GM19043 (cell line): ENCODE data around the gene OSTF1.

Experiments
- ATAC-seq: cut with Tn5 transposase; IDR thresholded peaks from one replicate; pipeline ENCODE4 v1.9.1; 2021; ENCODE audit warnings: low read depth; ENCODE audit not compliant: unreplicated experiment

The OSTF1 gene, protein sequence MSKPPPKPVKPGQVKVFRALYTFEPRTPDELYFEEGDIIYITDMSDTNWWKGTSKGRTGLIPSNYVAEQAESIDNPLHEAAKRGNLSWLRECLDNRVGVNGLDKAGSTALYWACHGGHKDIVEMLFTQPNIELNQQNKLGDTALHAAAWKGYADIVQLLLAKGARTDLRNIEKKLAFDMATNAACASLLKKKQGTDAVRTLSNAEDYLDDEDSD

DNA sequence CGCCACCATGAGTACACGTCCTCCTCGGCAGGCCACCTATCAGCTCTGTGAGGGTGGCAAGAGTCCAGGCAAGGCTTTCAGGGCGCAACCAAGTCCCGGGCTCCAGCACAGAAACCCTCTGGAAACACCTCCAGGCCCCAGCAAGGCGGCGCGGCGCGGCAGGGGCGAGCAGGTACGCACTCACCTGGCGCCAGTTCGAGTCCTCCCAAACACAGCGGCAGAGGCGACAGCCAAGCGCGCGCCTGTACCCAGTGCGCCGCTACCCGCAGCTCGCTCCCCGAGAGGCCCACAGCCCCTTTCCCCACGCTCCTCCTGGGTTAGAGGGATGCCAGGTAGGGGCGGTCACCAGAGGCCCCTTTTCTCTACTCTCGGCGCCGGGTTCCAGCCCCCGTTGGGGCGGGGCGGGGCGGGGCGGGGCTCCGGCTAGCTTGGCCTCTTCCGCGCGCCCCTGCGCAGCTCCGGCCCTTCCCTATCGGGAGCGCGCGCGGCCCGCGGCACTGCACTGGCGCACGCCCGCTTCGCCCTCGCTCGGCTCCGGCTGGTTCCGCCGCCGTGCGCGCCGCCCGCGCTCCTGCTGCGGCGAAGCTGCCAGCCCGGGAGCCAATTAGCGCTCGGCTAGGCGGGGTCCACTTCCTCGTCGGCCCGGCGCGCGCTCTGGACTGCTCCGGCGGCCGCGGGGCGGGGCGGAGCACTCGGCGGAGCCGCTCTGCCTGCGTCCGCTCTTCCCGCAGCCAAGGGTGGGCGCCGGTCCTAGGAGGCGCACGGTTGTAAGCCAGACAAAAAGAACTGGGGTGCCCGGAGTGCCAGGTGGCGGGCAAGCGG lies at the start of gene OSTF1, which contains the start of gene NMRK1:
Gene OSTF1 (plus strand): TSS at position 691 of the 822 bp plus-strand sequence. CDS start 179 bp downstream, outside the sequence.
Gene NMRK1 (minus strand): TSS at position 332 of the 822 bp plus-strand sequence. CDS start 5,040 bp downstream, outside the sequence.
- ATAC-seq: peak; percentile 88

DNA sequence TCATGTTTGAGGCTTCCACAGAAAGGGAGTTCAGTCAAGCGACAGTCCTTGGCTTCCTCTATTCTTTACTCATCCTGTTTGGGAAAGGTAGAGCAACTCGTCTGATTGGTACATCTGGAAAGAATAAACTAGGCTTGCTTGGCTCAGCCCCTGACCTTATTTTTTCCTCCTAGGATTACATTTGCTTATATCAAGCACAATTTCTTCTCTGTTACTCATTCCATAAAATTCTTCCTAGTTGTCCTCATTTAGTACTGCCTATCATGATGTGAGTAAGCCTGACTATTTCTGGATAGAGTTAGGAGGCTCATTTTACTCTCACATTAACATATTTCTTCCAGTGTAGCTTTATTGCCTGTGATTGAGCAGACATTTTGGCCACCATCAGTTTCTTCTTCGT lies 49.3 kb upstream of the OSTF1 start:
- no peak for ATAC-seq

DNA sequence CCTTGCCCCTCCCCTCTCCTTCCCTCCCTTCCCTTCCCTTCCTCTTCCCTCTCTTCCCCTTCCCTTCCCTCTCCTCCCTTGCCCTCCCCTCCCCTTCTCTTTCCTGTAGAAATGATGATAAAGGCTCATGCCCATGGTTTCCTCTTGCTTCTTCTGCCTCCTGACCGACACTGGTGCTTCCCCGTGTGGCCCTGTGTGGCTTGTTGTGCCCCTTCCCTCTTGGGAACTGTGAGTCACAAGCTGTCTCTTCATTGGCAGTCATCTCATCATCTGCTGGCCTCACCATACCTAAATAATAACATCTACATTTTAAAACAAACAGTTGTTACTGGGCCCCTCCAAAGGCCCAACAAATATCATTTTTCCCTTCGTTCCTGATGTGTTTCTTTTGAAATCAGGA lies 48.5 kb upstream of the OSTF1 start:
- no peak for ATAC-seq

DNA sequence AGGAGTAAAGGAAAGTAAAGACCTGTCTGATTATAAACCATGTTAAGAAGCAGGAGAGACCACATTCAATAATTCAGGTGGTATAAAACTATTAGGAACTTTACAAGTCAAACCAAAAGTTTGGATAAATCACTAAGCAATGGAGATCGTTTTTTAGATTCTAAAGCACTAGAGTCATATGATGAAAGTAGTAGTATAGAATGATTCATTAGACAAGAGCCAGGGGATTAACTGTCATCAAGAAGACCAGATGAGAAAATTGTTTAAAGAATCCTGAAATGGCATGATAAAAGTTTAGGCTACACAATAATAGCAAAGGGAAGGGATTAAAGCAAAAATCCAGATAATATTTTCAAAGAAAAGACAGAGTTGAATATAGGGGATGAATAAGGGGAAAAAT lies 47.3 kb upstream of the OSTF1 start:
- ATAC-seq: no peak

DNA sequence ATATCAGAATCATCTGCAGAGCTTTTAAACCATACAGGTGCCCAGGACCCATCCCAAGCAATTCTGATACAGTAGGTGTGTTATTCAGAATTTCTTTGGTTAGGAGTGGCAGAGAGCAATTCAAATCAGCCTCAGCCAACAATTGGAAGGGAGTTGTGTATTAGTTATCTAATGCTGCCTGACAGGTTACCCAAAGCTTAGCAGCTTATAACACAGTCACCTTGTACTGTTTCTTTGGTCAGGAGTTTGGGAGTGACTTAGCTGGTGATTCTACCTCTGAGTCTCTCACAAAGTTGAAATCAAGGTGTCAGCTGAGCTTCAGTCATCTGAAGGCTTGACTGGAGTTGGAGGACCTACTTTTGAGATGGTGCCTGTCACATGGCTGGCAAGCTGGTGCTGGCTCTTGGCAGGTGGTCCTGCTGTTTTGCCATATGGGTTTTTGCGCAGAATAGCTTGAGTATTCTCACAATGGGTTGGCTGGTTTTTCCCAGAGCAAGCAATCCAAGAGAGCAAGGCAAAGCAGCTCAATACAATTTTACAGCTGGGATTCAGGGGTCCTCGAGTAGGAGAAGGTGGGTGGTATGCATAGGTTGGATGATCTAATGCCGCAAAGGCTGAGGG lies 41.5 kb upstream of the OSTF1 start:
- ATAC-seq: no peak

DNA sequence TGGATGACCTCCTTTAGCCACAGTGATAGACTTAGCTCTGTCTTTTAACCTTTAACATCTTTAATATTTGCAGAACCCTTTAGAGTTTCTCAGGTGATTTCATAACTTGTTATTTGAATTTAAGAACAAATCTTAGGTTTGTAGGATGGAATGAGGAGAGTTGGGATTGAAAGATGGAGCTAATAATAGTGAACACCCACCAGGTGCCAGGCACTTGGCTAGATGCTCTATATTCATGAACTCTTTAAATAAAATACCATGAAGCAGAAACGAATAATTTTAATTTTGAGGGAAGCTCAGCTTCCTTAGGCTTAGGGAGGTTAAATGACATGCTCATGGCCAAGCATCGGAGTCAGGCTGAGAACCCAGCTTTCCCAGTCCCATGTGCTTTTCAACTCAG lies 40.8 kb upstream of the OSTF1 start:
- no peak for ATAC-seq

DNA sequence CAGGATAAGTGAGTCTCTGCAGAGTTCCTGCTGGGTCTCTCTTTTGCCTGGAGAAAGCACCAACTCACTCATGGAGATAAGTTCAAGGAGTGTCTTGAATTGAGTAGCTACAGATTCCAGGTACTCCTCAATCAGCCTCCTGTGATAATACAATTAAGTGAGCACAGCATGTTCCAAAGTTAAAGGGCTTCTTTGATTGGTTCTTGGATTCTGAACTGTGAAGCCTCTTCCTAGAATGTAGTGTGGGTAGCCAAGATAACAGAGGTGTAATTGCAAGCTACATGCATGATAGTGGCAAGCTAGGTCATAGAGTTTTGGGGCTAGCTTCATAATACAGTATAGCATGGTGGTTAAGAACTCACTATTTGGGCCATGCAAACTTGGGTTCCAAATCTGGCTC lies 37.0 kb upstream of the OSTF1 start:
- ATAC-seq: no peak

DNA sequence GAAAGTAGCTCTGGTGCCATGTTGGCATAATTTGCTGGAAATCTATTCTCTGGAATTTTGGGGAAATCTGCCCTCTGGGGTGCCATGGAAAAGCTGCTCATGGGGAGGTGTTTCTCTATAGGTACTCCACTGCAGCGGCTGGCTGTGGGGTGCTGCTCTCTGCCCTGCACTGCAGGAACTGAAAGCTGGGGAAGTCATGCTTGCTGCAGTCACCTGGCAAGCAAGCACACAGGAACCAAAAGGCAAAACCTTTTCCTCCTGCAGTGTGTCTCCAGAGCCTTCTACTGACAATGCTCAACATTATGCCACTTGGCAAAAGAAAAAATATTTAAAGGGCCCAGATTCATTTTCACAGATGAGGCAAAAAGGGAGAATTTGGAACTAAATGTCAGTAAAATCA lies 34.4 kb upstream of the OSTF1 start:
- peak; percentile 99 for ATAC-seq

DNA sequence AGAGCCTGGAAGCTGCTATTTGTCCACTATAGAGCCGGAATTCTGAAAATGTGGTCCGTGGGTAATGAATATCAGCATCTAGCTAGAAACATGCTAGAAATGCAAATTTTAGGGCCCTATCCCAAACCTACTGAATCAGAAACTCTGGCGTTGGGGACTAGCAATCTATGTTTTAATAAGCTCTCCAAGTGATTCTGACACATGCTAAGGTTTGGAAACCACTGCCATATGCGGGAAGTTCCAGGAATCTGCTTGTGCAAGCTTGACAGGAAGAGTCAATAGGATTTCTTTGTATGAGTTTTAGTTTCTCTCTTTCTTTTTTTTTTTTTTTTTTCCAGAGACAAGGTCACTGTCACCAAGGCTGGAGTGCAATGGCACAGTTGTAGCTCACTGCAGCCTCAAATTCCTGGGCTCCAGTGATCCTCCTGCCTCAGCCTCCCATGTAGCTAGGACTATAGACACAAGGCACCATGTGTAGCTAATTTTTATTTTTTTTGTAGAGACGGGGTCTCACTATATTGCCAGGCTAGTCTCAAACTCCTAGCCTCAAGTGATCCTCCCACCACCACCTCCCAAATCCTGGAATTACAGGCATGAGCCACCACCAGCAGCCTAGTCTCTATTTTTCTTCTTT lies 33.8 kb upstream of the OSTF1 start:
- ATAC-seq: no peak

DNA sequence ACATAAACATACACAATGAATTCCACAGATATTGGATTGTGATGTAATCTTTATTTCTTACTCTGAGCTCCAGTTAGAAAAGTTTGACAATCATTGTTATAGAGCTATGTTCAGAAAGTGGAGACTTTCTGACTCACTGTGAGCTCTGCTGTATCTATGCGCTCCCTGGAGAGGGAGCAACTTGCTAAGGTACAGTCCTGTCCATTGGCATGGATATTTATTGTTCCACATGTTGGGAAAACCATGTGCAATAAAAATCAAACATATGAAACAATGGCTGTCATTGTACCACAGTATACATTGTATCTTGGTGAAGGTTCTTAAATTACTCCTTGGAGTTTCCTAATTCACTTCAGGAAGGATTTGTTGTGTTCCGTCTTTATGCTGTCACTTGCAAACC lies 27.1 kb upstream of the OSTF1 start:
- no peak for ATAC-seq

DNA sequence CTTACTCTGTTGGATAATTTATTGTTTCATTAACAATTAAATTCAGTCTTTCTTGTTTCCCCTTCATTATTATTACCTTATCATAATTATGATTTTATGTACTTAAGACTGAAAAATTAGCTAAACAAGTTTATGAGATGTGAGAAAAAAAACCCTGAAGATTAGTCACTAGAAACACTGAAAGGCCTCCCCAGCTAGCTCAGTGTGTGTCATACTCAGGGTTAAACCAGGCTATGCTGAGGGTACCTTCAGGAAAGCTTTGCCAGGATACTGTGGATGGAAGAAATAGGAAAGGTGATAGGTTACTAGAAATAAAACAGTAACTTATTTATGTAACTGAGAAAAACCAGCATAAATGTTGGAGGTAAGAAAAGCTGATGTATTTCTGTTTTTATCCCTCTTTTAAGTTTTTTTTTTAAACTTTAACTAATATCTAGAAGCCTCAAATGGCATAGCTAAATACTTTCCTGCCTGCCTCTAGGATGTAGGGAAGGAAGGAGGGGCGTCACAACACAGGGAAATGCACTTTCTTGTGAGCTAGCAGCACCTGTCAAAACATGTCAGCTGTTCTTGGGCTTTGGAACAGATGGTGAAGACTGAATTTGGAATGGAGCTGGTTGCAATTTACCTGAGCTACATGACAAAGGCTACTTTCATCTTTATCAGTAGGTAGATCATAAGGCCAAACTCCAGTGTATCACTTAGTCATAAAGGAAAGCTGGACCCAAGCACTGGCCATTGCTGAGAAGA lies 24.6 kb upstream of the OSTF1 start:
- no peak for ATAC-seq

DNA sequence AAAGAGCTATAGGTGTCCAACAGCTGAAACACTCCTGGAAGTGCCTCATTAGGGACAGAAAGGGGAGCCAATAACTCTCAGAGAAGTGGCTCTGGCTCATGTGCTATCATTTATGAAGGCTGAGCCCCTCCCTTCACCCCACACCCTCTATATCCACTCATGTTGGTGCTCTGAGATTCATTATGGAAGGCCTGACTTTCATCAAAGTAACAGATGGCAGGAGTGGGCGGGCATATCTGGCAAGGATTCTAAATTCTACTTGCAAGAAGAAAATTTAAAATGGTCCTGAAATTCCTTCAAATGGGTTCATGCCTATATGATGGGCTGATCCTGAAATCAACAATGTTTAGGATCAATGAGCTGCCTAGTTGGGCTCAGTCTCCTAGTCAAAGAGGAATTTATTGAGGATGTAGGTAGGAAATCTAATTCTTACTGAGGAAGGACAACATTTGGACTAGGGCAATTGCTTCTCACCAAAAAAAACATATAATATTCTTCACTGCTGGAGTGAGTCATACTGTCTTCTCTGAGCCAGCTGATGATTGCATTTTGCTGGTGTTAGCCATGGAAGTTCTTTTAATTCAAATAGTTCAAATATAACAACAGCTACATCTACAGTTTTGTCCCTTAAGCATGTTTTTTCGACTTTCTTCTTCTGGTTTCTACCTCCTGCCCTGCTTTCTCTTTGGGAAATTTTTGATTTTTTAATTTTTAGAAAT lies 23.8 kb upstream of the OSTF1 start:
- ATAC-seq: no peak

DNA sequence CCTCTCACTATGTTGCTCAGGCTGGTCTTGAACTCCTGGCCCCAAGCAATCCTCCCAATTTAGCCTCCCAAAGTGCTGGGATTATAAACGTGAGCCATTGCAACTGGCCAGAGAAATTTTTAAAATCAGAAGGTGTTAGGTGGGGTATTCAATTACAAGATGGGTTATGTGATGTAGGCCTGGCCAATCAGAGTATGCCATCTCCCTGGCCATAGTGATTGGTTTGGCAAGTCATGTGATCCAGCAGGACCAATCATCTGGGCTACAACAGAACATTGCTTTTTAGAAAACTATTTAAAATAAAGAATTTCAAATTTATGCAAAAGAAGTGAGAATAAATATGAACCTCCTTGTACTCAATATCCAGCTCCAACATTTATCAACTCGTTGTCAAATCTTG lies 22.8 kb upstream of the OSTF1 start:
- no peak for ATAC-seq

DNA sequence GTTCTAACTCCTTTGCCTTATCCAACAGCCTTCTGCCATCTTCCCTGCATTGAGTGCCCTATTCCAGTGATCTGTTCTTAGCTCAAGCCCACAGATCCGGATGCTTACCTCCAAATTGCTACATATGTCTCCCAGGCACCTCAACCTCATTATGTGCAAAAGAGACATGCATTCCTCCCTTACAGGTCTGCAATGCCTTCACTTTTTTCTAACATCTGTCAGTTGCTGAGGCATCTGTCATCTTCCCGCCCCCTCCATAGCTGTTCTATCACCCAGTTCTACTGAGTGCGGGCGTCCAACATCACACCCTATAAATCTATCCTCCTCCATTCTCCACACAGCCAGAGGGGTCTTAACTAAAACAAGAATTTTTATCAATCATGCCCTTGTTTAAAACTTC lies 20.4 kb upstream of the OSTF1 start:
- no peak for ATAC-seq

DNA sequence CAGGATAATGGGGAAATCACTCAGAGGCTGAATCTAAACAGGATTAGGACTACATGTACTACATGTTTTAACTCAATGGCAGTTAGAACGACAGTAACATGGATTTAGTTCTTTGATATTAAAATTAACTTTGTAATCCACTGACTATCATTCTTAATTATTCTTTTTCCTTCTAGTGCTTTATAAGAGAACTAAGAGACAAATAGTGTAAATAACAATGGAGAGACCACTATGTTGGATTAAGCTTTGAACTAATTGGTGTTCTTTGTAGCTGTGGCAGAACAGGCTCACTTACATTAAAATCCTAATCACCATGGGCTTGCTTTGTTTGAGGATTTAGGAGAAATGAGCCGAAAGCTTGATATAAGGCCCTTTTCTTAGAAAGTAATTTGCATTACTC lies 19.1 kb upstream of the OSTF1 start:
- ATAC-seq: no peak

DNA sequence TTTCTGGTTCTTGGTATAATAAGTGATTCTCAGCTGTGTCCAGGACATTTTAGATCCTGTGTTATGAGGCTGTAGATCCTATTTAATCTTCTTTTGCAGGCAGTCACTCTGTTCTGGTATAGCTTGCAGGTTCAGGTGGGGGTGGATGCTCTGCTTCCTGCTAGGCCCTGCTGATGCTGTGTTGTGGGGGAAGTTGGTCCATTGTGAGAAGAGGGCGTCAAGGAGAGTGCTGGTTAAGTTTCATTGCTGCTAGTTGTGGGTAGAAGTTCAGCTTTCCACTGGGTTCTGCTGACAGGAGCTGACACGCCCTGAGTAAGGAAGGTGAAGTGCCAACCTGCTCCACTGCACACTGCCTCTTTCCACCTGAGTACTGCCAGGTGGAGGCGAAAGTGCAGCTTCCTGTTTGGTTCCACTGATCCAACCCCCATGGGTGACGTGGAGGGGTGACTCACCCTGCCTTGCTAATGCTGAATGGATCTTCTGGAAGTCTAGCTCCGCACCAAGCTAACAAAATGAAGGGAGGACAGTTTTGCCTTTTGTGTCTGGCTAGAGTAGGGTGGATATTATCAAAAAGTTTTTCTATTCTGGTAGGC lies 16.7 kb upstream of the OSTF1 start:
- ATAC-seq: peak; percentile 60

DNA sequence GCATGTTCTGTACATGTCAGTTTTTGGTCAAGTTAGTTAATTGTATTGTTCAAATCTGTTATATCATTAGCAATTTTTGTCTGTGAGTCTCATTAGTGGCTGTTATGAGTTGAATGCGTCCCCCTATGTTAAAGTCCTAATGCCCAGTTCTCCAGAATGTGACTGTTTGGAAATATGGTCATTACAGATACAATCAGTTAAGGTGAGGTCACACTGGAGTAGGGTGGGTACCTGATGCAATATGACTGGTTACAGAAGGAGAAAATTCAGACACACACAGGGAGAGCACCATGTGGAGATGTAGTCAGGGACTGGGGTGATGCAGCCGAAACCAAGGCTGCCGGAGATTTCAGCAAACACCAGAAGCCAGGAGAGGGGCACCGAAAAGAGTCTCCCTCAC lies 15.4 kb upstream of the OSTF1 start:
- ATAC-seq: no peak

DNA sequence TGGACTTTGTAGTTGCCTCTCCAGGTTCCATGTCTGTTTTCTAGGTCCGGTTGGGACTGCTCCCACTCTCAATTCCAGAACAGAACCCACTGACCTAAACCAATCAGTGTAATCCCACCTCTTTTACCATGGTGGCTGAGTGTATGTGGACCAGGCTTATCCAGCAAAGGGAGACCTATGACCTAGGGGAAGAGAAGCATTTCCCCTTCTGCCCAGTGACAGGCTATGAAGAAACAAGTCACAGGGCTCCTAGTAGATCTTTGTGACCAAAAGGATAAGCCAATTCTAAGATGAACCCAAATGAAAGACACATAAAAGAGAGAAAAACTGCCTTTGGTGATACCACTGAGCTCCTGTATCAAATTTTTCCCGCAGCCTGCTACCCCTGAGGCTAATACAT lies 6.7 kb upstream of the OSTF1 start:
- no peak for ATAC-seq

DNA sequence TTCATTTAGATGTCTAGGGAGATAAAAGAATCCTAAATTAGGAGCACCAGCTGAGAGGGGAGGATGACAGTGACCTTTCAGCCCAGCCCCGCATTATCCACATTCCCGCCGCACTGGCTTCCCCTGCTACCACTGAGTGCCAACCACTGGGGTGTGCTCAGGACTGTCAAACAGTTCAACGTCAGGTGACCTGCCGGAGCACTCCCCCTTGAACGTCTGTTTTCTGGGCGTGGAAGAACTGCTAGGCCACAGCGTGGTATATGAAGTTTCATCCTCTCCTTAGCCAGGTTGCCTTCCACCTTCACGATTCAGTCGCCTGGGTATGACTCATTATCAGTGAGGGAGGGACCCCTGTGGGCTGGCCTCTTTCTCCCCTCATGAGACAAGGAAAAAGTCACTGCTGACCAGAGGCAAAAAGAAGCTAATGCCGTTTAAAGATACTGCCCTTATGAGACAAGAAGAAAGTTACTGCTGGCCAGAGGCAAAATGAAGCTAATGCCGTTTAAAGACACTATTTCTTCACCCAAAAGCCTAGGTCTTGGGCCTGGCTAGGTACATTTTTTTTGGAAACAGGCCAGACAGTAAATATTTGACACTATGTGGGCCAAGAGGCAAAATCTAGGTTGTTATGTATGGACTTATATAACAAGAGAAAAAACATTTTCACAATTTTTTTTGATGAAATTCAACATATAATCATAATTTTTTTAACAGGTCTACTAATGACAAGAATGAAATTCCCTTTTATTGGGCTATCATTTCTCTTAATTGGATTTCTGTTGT lies 4.9 kb upstream of the OSTF1 start:
- no peak for ATAC-seq
